BE2C (cell line): ENCODE measurements around the gene ACAD8.
"Not testable (repeated sequence)": the region's sequence is repeated elsewhere in the genome, so short reads cannot be mapped to it uniquely, and the experiment has no call there.

Experiments
- DNase-seq: peaks from one replicate; pipeline ENCODE4 v3.0.0-alpha.2; 2020
- H3K27me3 ChIP-seq: fragments of 250-450 bp; sonication (Bioruptor Pico); 2 replicates; pipeline ENCODE4 v1.5.1; 2020; ENCODE audit warnings: mild to moderate bottlenecking
- H3K36me3 ChIP-seq: fragments of 250-450 bp; sonication (Bioruptor Pico); 2 replicates; pipeline ENCODE4 v1.5.1; 2020; ENCODE audit warnings: mild to moderate bottlenecking
- H3K4me1 ChIP-seq: fragments of 250-450 bp; sonication (Bioruptor Pico); 2 replicates; pipeline ENCODE4 v1.5.1; 2020
- H3K4me3 ChIP-seq: 2 replicates; pipeline ENCODE4 v1.5.1; 2011; ENCODE audit warnings: low read depth, low read length
- H3K9me3 ChIP-seq: fragments of 250-450 bp; sonication (Bioruptor Pico); 2 replicates; pipeline ENCODE4 v1.5.1; 2020
- TF ChIP-seq, protein P1 (sequence below): IDR thresholded peaks from 2 replicates; pipeline ENCODE4 v1.5.1; 2012; ENCODE audit warnings: mild to moderate bottlenecking, low read depth, low read length

ACAD8 gene

DNA sequence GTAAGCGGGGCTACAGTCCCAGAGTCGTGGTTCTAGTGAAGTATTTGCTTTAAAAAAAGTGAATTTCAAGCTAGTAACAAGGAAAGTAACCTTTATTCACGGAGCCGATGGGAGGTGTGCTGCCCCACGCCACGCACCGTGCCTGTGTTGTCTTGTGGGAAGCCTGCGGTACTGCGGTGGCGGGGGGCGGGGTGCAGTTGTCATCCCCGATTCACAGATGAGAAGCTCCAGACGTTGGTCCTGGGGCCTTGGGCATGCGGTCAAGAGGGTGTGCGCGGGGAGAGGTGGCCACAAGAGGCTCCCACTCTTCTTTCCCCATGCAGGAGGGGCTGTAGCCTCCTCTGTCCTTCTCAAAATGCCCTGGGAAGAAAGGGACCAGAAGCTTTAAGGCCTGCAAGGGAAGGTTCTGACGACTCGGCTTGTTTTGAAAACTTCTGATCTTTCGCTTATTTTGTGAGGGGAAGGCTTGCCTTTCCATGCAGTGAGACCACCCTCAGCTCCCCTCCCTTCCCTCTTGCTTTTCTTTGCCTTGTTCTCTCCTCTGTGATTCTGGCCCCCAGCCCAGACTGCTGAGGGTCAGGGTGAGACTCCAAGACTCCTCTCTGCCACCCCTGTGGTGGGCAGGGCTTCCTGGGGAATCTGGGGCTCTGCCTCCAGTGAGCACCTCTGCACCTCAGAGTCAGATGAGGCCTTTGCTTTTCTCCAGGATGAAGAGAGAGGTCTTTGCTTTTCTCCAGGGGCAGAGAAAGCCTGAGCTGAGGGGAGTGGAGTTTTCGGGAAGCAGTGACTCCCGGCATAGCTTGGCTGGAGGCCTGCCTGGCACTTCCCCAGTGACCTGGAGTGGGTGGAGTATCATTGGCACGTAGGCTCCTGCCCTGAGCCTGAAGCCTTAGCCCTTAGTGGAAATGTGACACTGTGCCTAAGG lies 29.0 kb downstream of the ACAD8 start:
- Histone ChIP-seq H3K9me3 (no peaks in the 10 kb centered on the region), H3K27me3 (peaks cover 33% of the 10 kb centered on the region), H3K4me1 (no peaks in the 10 kb centered on the region), H3K36me3 (no peaks in the 10 kb centered on the region), H3K4me3 (no peak overlapping the region)
- no peak for DNase-seq
- TF ChIP-seq, protein P1, sequence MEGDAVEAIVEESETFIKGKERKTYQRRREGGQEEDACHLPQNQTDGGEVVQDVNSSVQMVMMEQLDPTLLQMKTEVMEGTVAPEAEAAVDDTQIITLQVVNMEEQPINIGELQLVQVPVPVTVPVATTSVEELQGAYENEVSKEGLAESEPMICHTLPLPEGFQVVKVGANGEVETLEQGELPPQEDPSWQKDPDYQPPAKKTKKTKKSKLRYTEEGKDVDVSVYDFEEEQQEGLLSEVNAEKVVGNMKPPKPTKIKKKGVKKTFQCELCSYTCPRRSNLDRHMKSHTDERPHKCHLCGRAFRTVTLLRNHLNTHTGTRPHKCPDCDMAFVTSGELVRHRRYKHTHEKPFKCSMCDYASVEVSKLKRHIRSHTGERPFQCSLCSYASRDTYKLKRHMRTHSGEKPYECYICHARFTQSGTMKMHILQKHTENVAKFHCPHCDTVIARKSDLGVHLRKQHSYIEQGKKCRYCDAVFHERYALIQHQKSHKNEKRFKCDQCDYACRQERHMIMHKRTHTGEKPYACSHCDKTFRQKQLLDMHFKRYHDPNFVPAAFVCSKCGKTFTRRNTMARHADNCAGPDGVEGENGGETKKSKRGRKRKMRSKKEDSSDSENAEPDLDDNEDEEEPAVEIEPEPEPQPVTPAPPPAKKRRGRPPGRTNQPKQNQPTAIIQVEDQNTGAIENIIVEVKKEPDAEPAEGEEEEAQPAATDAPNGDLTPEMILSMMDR = no peak

DNA sequence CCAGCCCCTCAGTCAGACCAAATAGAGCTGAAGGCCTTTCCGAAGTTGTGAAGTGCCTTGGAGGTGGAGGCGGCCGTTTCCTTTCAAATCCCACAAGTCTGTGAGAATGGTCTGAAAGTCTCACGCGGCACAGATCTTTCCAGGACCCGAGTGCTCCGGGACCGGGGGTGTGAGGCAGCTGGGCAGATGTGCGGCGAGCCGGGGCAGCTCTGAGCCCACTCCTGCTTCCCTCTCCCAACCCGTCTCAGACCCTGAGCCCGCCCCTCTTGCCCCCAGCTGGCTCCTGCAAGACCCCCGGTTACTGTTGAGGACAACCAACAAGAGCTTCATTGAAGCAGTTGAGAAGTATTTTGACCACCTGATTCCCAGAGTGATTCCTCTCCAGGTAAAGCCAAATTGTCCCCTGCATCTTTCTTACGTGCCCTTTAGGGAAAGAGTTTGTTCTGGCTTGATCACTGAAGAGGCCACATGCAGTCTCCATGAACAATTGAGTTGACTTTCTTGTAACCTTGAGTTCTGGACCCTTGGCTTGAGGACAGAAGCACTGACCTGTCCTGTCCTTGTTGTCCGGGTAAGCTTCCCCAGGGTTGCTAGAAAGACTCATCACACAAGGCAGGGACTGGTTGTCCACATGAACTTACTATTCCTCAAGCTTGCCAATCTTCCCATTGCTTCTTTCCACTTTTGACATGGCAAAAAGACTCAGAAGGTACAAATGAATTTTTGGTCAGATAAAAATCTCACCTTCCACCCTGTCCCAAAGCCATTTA lies 30.3 kb downstream of the ACAD8 start:
- TF ChIP-seq, protein P1 = no peak
- Histone ChIP-seq H3K36me3 (no peaks in the 10 kb centered on the region), H3K27me3 (peaks cover 20% of the 10 kb centered on the region), H3K4me3 (no peak overlapping the region), H3K4me1 (no peaks in the 10 kb centered on the region), H3K9me3 (no peaks in the 10 kb centered on the region)
- no peak for DNase-seq

DNA sequence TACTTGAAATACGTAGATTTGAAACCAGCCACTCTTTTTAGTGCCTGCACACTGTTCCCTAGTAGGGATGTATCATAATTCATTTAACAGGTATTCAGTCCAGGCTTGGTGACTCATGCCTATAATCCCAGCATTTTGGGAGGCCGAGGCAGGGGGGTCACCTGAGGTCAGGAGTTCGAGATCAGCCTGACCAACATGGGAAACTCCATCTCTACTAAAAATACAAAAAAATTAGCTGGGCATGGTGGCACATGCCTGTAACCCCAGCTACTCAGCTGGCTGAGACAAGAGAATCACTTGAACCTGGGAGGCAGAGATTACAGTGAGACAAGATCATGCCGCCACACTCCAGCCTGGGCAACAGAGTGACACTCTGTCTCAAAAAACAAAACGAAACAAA lies 31.0 kb downstream of the ACAD8 start:
- not testable (repeated sequence) for H3K36me3 ChIP-seq, H3K9me3 ChIP-seq, H3K4me3 ChIP-seq, DNase-seq, H3K4me1 ChIP-seq
- peaks cover 16% of the 10 kb centered on the region for H3K27me3 ChIP-seq

DNA sequence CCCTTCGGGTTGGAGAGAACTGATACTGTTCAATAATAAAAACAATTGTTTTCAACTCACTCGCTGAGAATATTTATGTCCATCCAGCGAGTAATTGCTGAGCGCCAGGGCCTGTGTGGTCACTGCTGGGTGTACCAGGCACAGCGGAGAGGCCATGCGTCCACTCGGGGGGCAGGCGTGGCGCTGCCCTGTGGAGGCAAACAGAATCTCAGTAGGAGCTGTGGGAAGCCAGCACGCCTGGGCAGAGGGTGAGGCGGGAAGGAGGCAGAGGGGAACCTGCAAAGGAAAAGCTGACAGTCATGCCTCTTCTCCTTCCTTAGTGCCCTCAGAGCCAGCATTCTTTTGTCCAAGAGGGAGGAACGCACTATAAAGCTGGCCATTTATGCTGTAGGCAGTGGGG lies 34.2 kb downstream of the ACAD8 start:
- H3K4me1 ChIP-seq = no peaks in the 10 kb centered on the region
- no peak for DNase-seq
- no peaks in the 10 kb centered on the region for H3K27me3 ChIP-seq
- TF ChIP-seq, protein P1 = no peak
- H3K4me3 ChIP-seq = no peak overlapping the region
- no peaks in the 10 kb centered on the region for H3K36me3 ChIP-seq
- no peaks in the 10 kb centered on the region for H3K9me3 ChIP-seq

DNA sequence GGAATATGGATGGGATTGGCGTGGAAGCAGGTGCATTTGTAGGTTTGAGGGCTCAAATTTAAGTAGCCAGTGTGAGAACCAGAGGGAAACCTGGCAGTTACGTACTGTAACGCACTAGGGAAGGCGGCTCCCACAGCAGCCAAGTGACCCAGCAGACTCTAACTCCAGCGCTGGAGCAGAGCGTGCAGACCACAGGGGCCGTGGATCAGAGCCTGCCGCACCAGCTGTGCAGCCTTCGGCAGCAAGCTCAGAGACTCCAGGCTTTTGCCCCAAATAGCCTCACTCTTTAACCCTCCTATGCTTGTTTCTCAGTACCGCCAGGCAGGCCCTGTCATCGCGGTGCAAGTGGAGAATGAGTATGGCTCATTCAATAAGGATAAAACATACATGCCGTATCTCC lies 35.1 kb downstream of the ACAD8 start:
- no peaks in the 10 kb centered on the region for H3K4me1 ChIP-seq
- TF ChIP-seq, protein P1 = no peak
- no peak overlapping the region for H3K4me3 ChIP-seq
- H3K27me3 ChIP-seq = no peaks in the 10 kb centered on the region
- DNase-seq = no peak
- H3K9me3 ChIP-seq = no peaks in the 10 kb centered on the region
- no peaks in the 10 kb centered on the region for H3K36me3 ChIP-seq

DNA sequence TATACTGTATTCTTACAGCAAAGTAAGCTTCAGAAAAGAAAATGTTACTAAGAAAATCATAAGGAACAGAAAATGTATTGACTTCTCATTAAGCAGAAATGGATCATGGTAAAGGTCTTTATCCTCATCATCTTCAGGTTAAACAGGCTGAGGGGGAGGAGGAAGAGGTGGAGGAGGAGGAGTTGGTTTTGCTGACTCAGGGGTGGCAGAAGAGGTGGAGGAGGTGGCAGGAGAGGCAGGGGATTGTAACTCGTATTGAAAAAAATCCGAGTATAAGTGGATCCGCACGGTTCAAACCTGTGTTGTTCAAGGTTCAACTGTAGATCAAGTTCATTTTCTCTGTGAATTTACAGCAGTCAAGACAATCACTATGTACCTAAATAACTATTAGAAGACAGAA lies 35.8 kb downstream of the ACAD8 start:
- TF ChIP-seq, protein P1 = no peak
- DNase-seq = no peak
- no peaks in the 10 kb centered on the region for H3K4me1 ChIP-seq
- H3K4me3 ChIP-seq = no peak overlapping the region
- no peaks in the 10 kb centered on the region for H3K9me3 ChIP-seq
- no peaks in the 10 kb centered on the region for H3K27me3 ChIP-seq
- no peaks in the 10 kb centered on the region for H3K36me3 ChIP-seq
